GM13976 (cell line): Measurements from ENCODE around the gene TMEM164.

Experiments
- DNase-seq: peaks from one replicate; pipeline ENCODE4 v3.0.0; 2012; ENCODE audit warnings: low spot score
- in situ Hi-C: fragments of 300-500 bp; cut with MboI; formaldehyde crosslinking; loops from one replicate; pipeline ENCODE4 v1.12.0; 2022; ENCODE audit warnings: low sequenced_read_pairs, mixed read lengths, inconsistent platforms; ENCODE audit not compliant: unreplicated experiment
- TF ChIP-seq, protein P1 (sequence below): IDR thresholded peaks from 2 replicates; pipeline ENCODE4 v1.5.1; 2012; ENCODE audit warnings: borderline replicate concordance, mild to moderate bottlenecking; ENCODE audit not compliant: insufficient read depth; ENCODE audit errors: extremely low read depth, missing control alignments, control extremely low read depth

The TMEM164 gene

DNA sequence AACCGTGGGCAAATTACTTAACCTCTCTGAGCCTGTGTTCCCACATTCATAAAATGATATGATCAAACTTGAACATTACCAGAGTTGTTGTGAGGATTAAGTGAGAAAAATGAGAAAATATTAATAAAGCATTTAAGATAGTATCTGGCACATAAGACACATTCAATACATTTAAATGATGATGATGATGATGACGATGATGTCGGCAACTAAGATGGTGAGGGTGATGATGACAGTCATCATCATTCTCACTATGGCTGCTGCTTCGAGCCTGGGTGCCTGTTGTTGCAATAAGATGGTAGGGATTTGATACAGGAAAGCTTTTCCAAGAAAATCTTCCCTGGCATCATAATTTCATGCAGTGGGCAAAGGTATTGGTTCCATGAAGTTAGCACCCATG lies 11.1 kb downstream of the TMEM164 start:
- TF ChIP-seq, protein P1, sequence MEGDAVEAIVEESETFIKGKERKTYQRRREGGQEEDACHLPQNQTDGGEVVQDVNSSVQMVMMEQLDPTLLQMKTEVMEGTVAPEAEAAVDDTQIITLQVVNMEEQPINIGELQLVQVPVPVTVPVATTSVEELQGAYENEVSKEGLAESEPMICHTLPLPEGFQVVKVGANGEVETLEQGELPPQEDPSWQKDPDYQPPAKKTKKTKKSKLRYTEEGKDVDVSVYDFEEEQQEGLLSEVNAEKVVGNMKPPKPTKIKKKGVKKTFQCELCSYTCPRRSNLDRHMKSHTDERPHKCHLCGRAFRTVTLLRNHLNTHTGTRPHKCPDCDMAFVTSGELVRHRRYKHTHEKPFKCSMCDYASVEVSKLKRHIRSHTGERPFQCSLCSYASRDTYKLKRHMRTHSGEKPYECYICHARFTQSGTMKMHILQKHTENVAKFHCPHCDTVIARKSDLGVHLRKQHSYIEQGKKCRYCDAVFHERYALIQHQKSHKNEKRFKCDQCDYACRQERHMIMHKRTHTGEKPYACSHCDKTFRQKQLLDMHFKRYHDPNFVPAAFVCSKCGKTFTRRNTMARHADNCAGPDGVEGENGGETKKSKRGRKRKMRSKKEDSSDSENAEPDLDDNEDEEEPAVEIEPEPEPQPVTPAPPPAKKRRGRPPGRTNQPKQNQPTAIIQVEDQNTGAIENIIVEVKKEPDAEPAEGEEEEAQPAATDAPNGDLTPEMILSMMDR = no peak
- DNase-seq = no peak
- in situ Hi-C loops = no loop called here

DNA sequence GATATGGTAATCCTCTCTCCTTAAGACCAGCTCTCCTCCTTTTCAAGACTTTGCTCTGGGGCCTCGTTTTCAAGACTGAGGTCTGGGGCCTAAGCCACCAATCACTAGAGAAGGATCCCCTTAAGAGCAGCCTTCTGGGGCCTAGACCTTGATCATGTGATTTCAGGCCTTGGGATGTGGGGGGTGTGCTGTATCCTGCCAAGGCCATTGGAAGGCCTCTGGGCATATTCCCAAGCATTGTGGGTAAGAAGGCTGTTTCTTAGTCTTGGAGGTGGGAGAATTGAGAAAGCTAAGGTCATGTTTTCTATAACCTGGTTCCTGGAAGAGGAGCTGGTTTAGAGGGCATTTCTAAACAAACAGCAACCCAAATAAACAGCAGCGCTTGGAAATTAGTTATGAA lies 12.1 kb downstream of the TMEM164 start:
- TF ChIP-seq, protein P1 = no peak
- in situ Hi-C loops = no loop called here
- DNase-seq = no peak

DNA sequence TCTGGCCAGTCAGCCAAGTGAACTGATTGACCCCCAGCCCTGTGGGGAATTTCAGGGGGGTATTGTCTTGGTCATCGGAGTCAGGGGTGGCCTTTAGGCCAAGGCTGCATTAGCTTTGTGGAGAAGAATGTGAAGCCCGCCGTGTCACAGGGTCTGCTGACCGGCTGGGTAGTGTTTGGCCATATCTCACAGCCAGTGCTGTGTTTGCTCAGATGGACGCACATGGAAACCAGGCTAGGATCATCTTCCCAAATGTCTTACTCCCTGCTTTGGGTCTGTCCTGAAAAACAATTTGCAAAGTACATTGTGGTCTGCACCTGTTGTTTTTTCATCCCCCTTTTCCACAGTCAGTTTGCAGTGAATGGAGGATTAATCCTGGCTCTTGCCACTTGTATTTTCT lies 13.0 kb downstream of the TMEM164 start:
- in situ Hi-C loops = no loop called here
- DNase-seq = no peak
- TF ChIP-seq, protein P1 = no peak

DNA sequence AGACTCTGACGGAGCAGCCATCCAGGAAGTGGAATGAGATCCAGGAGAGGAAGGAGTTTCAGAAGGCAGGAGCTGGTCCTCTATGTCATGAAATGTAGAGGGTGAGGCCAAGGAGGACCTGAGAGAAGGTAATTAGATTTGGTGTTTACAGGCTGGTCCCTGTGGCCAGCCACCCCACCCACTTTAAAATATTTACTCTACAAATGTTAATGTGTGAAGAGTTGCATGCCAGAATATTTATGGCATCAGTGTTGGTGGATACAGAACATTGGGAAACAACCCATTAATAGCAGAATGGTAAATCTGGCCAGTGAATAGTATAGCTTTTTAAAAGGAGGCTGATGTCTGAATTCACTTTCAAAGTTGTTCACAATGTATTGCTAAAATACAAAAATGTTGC lies 17.6 kb downstream of the TMEM164 start:
- DNase-seq = no peak
- in situ Hi-C loops = no loop called here
- TF ChIP-seq, protein P1 = no peak

DNA sequence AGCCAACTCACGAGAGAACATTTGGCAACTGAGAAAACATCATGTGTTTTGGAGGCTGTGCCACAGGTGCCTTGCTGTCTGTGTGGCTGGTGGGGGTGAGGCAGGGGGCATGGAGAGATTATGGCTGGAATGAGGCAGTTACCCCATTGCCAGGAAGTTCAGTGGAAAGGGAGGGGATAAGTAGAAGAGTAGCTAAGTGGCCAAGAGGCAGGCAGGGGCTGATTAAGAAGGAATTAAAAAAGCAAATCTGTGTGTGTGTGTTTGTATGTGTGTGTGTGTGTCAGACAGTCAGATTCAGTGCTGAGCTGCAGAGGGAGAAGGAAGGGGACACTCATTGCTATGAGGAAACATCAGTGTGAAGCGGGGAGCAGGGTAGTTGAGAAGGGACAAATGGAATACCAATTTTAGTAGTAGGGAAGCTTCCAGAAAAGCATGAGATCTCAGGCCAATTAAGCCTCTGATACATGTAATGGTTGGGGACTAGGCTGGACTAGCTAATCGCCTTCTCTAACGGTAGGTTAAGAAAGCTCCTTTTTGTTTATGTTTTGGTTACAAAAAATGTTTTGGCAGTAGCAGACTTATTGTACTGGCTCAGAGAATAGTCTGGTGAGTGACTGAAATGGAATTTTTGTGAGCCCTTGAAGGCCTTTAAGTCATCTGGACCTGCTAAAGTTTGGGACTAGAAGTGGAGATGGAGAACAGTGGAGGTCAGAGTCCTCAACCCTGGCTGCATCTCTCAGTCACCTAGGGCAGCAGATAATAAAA lies 18.5 kb downstream of the TMEM164 start:
- in situ Hi-C loops = no loop called here
- no peak for DNase-seq
- TF ChIP-seq, protein P1 = no peak

DNA sequence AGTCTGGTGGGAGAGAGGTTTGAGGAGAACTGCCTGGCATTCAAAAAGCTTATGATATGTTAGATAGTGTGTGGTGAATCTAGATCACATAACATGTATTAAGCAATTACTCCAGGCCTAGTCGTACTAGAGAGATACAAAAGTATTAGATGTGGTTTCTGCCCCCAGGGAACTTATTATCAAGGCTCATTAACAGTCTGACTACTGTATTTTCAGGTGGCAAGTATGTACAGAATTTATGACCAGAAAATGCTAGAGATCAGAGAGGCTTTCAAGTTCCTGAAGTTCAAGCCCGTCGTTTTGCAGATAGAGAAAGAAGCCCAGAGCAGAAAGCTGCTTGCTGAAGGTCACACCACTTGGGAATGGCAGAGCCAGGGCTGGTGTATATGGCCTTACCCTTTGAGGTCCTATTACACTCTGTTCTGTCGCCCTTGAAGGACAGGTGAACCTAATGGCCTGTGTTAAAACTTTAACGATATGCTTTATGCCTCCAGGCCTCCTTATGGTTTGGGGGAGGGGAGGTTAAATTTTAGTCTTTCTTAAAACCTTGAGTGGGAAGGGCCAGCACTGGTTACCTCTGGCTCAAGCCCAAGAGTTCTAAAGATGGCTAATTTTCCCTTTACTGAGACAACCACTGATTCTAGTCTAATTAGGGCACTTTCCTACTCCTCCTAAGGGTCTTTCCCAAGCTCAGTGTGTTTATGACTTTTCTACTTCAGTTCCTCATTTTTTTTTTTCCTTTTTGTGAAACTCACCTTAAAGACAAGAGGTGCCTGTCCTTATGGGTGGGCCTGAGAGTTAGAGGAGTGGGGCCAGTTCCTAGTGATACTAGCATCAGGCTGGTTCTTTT lies 19.9 kb downstream of the TMEM164 start:
- DNase-seq = no peak
- TF ChIP-seq, protein P1 = no peak

More for the DNA sequence above, 19.9 kb downstream of the TMEM164 start:
- in situ Hi-C loops = no loop called here
